BLaER1 (cell line): ENCODE data around the gene PTPRA.

Experiments
- H3K27ac ChIP-seq: shearing (Covaris generic); formaldehyde crosslinking; 2 replicates; pipeline ENCODE4 v1.8.1; 2022
- H3K27me3 ChIP-seq: shearing (Covaris generic); formaldehyde crosslinking; 2 replicates; pipeline ENCODE4 v1.8.1; 2022
- H3K36me3 ChIP-seq: shearing (Covaris generic); formaldehyde crosslinking; 2 replicates; pipeline ENCODE4 v1.8.1; 2022
- H3K4me1 ChIP-seq: shearing (Covaris generic); formaldehyde crosslinking; 2 replicates; pipeline ENCODE4 v1.8.1; 2022
- H3K4me2 ChIP-seq: shearing (Covaris generic); formaldehyde crosslinking; 2 replicates; pipeline ENCODE4 v1.8.1; 2022
- H3K4me3 ChIP-seq: shearing (Covaris generic); formaldehyde crosslinking; 2 replicates; pipeline ENCODE4 v1.8.1; 2022
- H3K9ac ChIP-seq: shearing (Covaris generic); formaldehyde crosslinking; 2 replicates; pipeline ENCODE4 v1.8.1; 2022
- H3K9me3 ChIP-seq: shearing (Covaris generic); formaldehyde crosslinking; 2 replicates; pipeline ENCODE4 v1.8.1; 2022
- H4K20me1 ChIP-seq: shearing (Covaris generic); formaldehyde crosslinking; 2 replicates; pipeline ENCODE4 v1.8.1; 2022
- Cebpa-rat ChIP-seq: shearing (Covaris generic); IDR thresholded peaks from 2 replicates; pipeline ENCODE4 v1.8.1; 2022

The PTPRA gene

GRCh38 chr20:2946988-2947961 is 74.0 kb downstream of the PTPRA start:
- H3K4me2 ChIP-seq = no peak overlapping the region
- no peaks in the 10 kb centered on the region for H3K4me1 ChIP-seq

GRCh38 chr20:2948968-2949367 is 75.7 kb downstream of the PTPRA start:
- Histone ChIP-seq H3K4me3 (no peak overlapping the region), H4K20me1 (peaks cover 9% of the 10 kb centered on the region; the same call in 1 of the 2 replicates), H3K36me3 (peaks cover 54% of the 10 kb centered on the region), H3K27me3 (no peaks in the 10 kb centered on the region), H3K9me3 (no peaks in the 10 kb centered on the region), H3K4me1 (no peaks in the 10 kb centered on the region), H3K4me2 (no peak overlapping the region), H3K27ac (no peak overlapping the region), H3K9ac (no peak overlapping the region)
- no peak for TF ChIP-seq Cebpa-rat

More at GRCh38 chr20:2946988-2947961, 74.0 kb downstream of the PTPRA start:
- no peak overlapping the region for H3K4me3 ChIP-seq
- peaks cover 11% of the 10 kb centered on the region; the same call in 1 of the 2 replicates for H4K20me1 ChIP-seq
- no peak overlapping the region for H3K27ac ChIP-seq
- no peaks in the 10 kb centered on the region for H3K9me3 ChIP-seq
- peaks cover 56% of the 10 kb centered on the region for H3K36me3 ChIP-seq
- no peak for TF ChIP-seq Cebpa-rat
- no peaks in the 10 kb centered on the region for H3K27me3 ChIP-seq
- no peak overlapping the region for H3K9ac ChIP-seq

- no peaks in the 10 kb centered on the region for H3K27me3 ChIP-seq
- no peak overlapping the region for H3K4me3 ChIP-seq
- H3K4me1 ChIP-seq = no peaks in the 10 kb centered on the region
- peaks cover 65% of the 10 kb centered on the region for H3K36me3 ChIP-seq
- H3K9me3 ChIP-seq = peaks cover 3% of the 10 kb centered on the region; the same call in 1 of the 2 replicates
- no peak overlapping the region for H3K4me2 ChIP-seq
- TF ChIP-seq Cebpa-rat = no peak
- no peak overlapping the region for H3K9ac ChIP-seq
- no peaks in the 10 kb centered on the region for H4K20me1 ChIP-seq
- no peak overlapping the region for H3K27ac ChIP-seq
Observed at GRCh38 chr20:2952766-2953165, 79.5 kb downstream of the PTPRA start.

- H3K36me3 ChIP-seq = peaks cover 68% of the 10 kb centered on the region
- H3K9ac ChIP-seq = no peak overlapping the region
- H3K27ac ChIP-seq = no peak overlapping the region
- TF ChIP-seq Cebpa-rat = no peak
- no peaks in the 10 kb centered on the region for H3K4me1 ChIP-seq
- no peak overlapping the region for H3K4me3 ChIP-seq
- no peaks in the 10 kb centered on the region for H4K20me1 ChIP-seq
- H3K27me3 ChIP-seq = no peaks in the 10 kb centered on the region
- H3K4me2 ChIP-seq = no peak overlapping the region
- peaks cover 12% of the 10 kb centered on the region for H3K9me3 ChIP-seq
Observed at GRCh38 chr20:2955257-2955970, 82.1 kb downstream of the PTPRA start.

- Histone ChIP-seq H4K20me1 (no peaks in the 10 kb centered on the region), H3K4me3 (no peak overlapping the region), H3K9ac (no peak overlapping the region), H3K4me2 (no peak overlapping the region), H3K36me3 (peaks cover 66% of the 10 kb centered on the region), H3K27me3 (no peaks in the 10 kb centered on the region), H3K9me3 (peaks cover 18% of the 10 kb centered on the region), H3K27ac (no peak overlapping the region), H3K4me1 (no peaks in the 10 kb centered on the region)
- TF ChIP-seq Cebpa-rat = no peak
Observed at GRCh38 chr20:2956480-2956879, 83.2 kb downstream of the PTPRA start.

GRCh38 chr20:2967841-2968240 is 94.6 kb downstream of the PTPRA start:
- Histone ChIP-seq H3K27me3 (no peaks in the 10 kb centered on the region), H3K4me2 (no peak overlapping the region), H3K4me3 (no peak overlapping the region), H3K4me1 (no peaks in the 10 kb centered on the region), H3K27ac (no peak overlapping the region), H4K20me1 (no peaks in the 10 kb centered on the region), H3K9ac (no peak overlapping the region), H3K36me3 (peaks cover 78% of the 10 kb centered on the region), H3K9me3 (no peaks in the 10 kb centered on the region)
- TF ChIP-seq Cebpa-rat = no peak

GRCh38 chr20:2972126-2972525 is 98.8 kb downstream of the PTPRA start:
- Histone ChIP-seq H3K4me2 (no peak overlapping the region), H3K27ac (no peak overlapping the region), H3K27me3 (no peaks in the 10 kb centered on the region), H3K9ac (no peak overlapping the region), H4K20me1 (no peaks in the 10 kb centered on the region), H3K9me3 (no peaks in the 10 kb centered on the region), H3K36me3 (peaks cover 56% of the 10 kb centered on the region), H3K4me1 (no peaks in the 10 kb centered on the region), H3K4me3 (no peak overlapping the region)
- TF ChIP-seq Cebpa-rat = no peak

GRCh38 chr20:2973574-2973973 is 100.3 kb downstream of the PTPRA start:
- Histone ChIP-seq H3K36me3 (peaks cover 46% of the 10 kb centered on the region), H3K9me3 (no peaks in the 10 kb centered on the region), H3K27ac (no peak overlapping the region), H4K20me1 (no peaks in the 10 kb centered on the region), H3K4me1 (peaks cover 5% of the 10 kb centered on the region), H3K4me3 (no peak overlapping the region), H3K4me2 (no peak overlapping the region), H3K9ac (no peak overlapping the region), H3K27me3 (no peaks in the 10 kb centered on the region)
- TF ChIP-seq Cebpa-rat = no peak

GRCh38 chr20:2978519-2978918 is 105.2 kb downstream of the PTPRA start:
- Histone ChIP-seq H3K9ac (no peak overlapping the region), H3K4me3 (no peak overlapping the region), H3K36me3 (peaks cover 30% of the 10 kb centered on the region), H3K9me3 (no peaks in the 10 kb centered on the region), H3K4me2 (peak overlapping the region; percentile 33), H4K20me1 (no peaks in the 10 kb centered on the region; the same call in 1 of the 2 replicates), H3K27me3 (no peaks in the 10 kb centered on the region), H3K4me1 (peaks cover 49% of the 10 kb centered on the region), H3K27ac (peak overlapping the region; percentile 29; the same call in 1 of the 2 replicates)
- no peak for TF ChIP-seq Cebpa-rat

- Histone ChIP-seq H3K27me3 (no peaks in the 10 kb centered on the region), H4K20me1 (peaks cover 18% of the 10 kb centered on the region; the same call in 1 of the 2 replicates), H3K4me3 (no peak overlapping the region), H3K9ac (no peak overlapping the region), H3K9me3 (no peaks in the 10 kb centered on the region), H3K27ac (no peak overlapping the region), H3K36me3 (peaks cover 42% of the 10 kb centered on the region), H3K4me2 (peak overlapping the region; percentile 74; the same call in 1 of the 2 replicates), H3K4me1 (peaks cover 65% of the 10 kb centered on the region)
- no peak for TF ChIP-seq Cebpa-rat
Observed at GRCh38 chr20:2981646-2982045, 108.4 kb downstream of the PTPRA start.
